IPS-NIHi7 (cell line): ENCODE data around the gene SETD1B.

Experiments used
- DNase-seq: peaks from one replicate; pipeline ENCODE4 v3.0.0; 2012; ENCODE audit warnings: mixed read lengths; ENCODE audit errors: extremely low spot score

SETD1B gene

DNA sequence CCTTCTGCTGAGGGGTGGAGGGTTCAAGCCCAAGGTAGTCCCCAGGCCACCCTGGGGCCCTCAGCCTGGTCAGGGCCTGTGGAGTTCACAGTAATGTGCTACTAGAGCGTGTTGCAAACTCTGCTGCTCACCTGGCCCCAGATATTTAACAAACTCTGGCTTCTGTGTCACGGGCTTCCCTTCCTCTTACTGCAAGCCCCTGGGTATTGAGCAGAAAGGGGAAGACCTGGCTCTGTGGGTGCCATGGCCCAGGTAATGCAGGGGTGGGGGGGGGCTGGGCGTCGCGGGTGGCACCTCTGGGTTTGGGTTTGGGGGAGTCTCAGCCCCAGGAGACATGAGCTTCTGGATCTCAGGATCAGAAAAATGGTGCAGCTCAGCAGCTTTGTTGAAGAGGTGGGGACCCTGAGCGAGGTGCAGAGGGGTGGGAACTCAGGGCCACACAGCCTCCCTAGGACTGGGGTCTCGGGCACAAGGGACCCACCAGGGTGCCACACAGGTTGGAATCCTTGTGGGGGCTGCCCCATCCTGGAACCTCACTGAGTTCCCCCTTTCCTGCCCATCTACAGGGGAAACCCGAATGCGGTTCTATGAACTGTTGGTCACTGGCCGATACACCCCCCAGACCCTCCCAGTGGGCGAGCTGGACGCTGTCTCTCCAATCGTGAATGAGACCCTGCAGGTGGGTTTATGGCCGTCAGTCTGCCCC lies 4.0 kb downstream of the SETD1B start:
- DNase-seq: no peak

- DNase-seq: no peak
Observed at GRCh38 chr12:121808623-121809022, 4.8 kb downstream of the SETD1B start.

- no peak for DNase-seq
Observed at GRCh38 chr12:121809712-121810116, 5.9 kb downstream of the SETD1B start.

GRCh38 chr12:121810234-121810817 lies 6.5 kb downstream of the SETD1B start:
- DNase-seq: no peak

- DNase-seq: no peak
Observed at GRCh38 chr12:121810833-121811433, 7.1 kb downstream of the SETD1B start.

DNA sequence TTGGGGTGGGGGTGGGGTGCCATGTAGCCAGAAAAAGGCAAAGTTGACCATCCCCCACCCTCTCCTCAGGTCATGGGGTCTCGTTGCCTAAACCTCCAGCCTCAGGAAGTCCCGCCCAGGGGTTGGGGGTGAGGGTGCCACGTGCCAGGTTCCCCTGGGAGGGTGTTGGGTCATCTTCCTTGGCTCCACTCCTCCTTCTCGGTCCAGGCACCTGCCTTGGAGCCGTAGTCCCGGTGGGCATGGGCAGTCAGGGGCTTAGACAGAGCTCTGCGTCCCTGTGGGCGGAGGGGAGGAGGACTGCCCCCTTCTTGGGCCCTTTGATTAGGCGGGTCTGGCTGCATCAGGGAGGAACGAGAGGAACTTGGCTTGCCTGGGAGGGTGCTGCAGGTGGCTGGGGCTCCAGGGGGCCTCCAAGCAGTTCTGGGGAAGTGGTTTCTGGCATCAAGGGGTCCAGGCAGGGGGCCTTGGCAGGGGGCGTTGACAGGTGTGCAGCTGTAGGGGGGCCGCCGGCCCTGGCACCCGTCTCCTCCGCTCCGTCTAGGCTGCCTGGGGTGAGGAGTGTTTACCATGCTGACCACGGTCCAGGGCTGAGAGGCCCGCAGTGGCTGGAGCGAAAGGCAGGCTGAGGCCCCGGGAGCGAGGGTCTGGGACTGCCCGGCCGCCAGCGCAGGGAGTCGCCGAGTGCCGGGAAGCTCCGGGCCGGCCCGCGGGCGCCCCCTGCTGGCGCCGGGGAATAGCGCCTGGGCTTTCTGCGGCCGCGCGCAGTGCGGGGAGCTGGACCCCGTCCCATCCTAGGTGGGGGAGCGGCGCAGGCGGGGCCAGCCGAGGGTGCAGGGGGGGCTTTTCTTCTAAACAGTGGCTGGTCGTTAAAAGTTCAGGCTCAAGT lies 7.9 kb downstream of the SETD1B start:
- DNase-seq: peak; percentile 88

- DNase-seq: peak; percentile 93
Observed at GRCh38 chr12:121812320-121812871, 8.6 kb downstream of the SETD1B start.

GRCh38 chr12:121812921-121813896 lies 9.4 kb downstream of the SETD1B start:
- DNase-seq: no peak

DNA sequence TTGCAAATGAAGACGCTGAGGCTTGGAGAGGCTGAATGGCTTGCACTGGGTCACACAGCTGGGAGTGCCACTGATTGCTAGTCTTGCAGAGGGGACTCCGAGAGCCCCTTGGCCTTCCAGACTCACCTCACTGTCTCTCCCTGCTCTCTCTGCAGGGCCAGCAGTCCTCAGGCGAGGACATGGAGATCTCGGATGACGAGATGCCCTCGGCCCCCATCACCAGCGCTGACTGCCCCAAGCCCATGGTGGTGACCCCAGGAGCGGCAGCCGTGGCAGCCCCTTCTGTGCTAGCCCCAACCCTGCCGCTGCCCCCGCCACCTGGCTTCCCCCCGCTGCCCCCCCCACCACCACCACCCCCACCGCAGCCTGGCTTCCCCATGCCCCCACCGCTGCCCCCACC lies 10.1 kb downstream of the SETD1B start:
- DNase-seq: no peak

DNA sequence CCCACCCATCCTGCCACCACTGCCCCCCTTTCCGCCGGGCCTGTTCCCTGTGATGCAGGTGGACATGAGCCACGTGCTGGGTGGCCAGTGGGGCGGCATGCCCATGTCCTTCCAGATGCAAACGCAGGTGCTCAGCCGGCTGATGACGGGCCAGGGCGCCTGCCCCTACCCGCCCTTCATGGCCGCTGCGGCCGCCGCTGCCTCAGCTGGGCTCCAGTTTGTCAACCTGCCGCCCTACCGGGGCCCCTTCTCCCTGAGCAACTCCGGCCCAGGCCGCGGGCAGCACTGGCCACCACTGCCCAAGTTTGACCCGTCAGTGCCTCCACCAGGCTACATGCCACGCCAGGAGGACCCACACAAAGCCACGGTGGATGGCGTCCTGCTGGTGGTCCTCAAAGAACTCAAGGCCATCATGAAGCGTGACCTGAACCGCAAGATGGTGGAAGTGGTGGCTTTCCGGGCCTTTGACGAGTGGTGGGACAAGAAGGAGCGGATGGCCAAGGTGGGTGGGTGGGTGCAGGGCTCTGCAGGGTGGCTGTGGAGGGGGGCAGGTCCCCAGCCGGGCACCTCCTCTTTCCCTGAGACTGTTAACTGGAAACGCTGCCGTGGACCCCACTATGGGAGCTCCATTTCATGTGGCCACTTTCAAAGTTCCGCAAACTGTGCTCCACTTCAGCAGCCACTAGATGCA lies 10.8 kb downstream of the SETD1B start:
- no peak for DNase-seq

- DNase-seq: no peak
Observed at GRCh38 chr12:121815263-121815662, 11.5 kb downstream of the SETD1B start.

GRCh38 chr12:121816925-121817647 lies 13.3 kb downstream of the SETD1B start:
- no peak for DNase-seq

DNA sequence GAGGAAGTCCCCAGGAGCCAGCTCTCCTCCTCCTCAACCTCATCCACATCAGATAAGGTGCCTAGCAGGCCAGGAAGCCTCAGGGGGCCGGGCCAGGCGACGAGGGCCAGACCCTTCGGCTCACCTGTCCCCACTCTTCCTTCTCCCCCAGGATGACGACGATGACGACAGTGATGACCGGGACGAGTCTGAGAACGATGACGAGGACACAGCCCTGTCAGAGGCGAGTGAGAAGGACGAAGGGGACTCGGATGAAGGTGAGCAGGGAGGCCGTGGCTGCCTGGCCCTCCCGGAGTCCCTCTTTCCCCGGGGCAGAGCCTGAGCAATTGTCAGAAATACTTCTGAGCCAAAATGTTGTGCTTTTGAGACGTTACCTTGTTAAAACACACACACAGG lies 13.8 kb downstream of the SETD1B start:
- DNase-seq: no peak

DNA sequence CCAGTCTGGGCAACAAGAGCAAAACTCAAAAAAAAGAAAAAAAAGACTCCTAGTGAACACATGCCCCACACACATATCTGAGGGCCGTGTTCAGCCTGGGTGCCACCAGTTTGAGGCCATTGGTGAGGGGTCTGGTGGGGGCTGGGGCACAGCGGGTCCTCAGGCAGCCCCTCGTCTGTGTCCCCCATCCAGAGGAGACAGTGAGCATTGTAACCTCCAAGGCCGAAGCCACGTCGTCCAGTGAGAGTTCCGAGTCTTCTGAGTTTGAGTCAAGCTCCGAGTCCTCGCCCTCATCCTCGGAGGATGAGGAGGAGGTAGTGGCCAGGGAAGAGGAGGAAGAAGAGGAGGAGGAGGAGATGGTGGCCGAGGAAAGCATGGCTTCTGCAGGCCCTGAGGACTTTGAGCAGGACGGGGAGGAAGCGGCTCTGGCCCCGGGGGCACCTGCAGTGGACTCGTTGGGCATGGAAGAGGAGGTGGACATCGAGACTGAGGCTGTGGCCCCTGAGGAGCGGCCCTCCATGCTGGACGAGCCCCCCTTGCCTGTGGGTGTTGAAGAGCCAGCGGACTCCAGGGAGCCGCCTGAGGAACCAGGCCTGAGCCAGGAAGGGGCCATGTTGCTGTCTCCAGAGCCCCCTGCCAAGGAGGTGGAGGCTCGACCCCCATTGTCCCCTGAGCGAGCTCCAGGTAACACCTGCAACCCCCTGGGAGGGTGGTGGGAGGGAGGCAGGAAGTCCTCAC lies 15.6 kb downstream of the SETD1B start:
- DNase-seq: no peak

GRCh38 chr12:121820056-121820455 lies 16.2 kb downstream of the SETD1B start:
- no peak for DNase-seq

GRCh38 chr12:121822393-121823100 lies 18.7 kb downstream of the SETD1B start:
- DNase-seq: no peak

DNA sequence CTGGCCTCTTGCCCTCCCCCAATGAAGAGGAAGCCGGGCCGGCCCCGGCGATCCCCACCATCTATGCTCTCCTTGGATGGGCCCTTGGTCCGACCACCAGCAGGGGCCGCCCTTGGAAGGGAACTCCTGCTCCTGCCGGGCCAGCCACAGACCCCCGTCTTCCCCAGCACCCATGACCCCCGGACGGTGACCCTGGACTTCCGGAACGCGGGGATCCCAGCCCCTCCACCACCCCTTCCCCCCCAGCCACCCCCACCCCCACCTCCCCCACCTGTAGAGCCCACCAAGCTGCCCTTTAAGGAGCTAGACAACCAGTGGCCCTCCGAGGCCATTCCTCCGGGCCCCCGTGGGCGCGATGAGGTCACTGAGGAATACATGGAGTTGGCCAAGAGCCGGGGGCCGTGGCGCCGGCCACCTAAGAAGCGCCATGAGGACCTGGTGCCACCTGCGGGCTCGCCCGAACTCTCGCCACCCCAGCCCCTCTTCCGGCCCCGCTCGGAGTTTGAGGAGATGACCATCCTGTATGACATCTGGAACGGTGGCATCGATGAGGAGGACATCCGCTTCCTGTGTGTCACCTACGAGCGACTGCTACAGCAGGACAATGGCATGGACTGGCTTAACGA lies 19.4 kb downstream of the SETD1B start:
- DNase-seq: no peak

DNA sequence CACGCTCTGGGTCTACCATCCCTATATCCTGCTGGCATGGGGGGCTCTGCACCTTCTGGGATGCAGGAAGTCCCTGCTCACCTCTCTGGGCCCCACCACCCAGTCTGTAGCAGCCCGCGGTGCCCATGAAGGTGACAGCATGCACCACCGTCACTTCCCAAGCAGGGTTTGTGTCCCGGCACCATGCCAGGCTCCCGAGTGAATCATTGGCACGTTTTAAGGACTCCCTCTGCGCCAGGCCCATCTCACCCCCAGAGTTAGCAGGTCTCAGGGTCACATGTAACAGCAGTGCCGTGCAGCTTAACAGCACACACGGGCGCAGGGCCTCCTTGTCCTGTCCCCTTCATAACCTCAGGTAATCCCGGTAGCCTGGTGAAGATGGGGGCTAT lies 19.9 kb downstream of the SETD1B start:
- DNase-seq: no peak
